Measurements from ENCODE around the gene PPDPF.
"Not testable (repeated sequence)": the region's sequence is repeated elsewhere in the genome, so short reads cannot be mapped to it uniquely, and the experiment has no call there.

PPDPF gene

GRCh38 chr20:63570281-63571086 lies 49.9 kb downstream of the PPDPF start:
- Histone ChIP-seq H3K4me2 (ENCODE audit: low read length) (no peak overlapping the region), H3F3A (ENCODE audit: control insufficient read depth, insufficient read depth) (no peaks in the 10 kb centered on the region), H3K4me1 (ENCODE audit: control insufficient read depth, low read length) (peaks cover 19% of the 10 kb centered on the region), H3K27ac (ENCODE audit: low read depth, low read length) (no peak overlapping the region), H3K9me2 (replicated peaks; ENCODE audit: control insufficient read depth, low read length) (no peaks in the 10 kb centered on the region), H3K4me3 (ENCODE audit: low read length) (no peak overlapping the region), H3K36me3 (ENCODE audit: control insufficient read depth, low read length) (no peaks in the 10 kb centered on the region), H3K27me3 (ENCODE audit: control insufficient read depth, low read length) (peaks cover 36% of the 10 kb centered on the region), H3K79me2 (ENCODE audit: control insufficient read depth, low read length) (no peaks in the 10 kb centered on the region), H3K9me3 (ENCODE audit: control insufficient read depth, insufficient read depth, low read length) (no peaks in the 10 kb centered on the region), H4K20me1 (ENCODE audit: control insufficient read depth, insufficient read depth, low read depth, low read length) (peaks cover 3% of the 10 kb centered on the region; the same call in 1 of the 2 replicates)
- TF ChIP-seq CTCF (IDR thresholded peaks at IDR 0.05; ENCODE audit: low read depth, low read length, poor library complexity, severe bottlenecking) (no peak), EZH2phosphoT487 (IDR thresholded peaks at IDR 0.05; ENCODE audit: borderline replicate concordance, low read length) (no peak)

- not testable (repeated sequence) for H3K9me2 ChIP-seq (replicated peaks; ENCODE audit: control insufficient read depth, low read length); H3K27ac ChIP-seq (ENCODE audit: low read depth, low read length); H3F3A ChIP-seq (ENCODE audit: control insufficient read depth, insufficient read depth); H3K79me2 ChIP-seq (ENCODE audit: control insufficient read depth, low read length); H3K4me2 ChIP-seq (ENCODE audit: low read length); H3K36me3 ChIP-seq (ENCODE audit: control insufficient read depth, low read length); H3K9me3 ChIP-seq (ENCODE audit: control insufficient read depth, insufficient read depth, low read length); H4K20me1 ChIP-seq (ENCODE audit: control insufficient read depth, insufficient read depth, low read depth, low read length); H3K4me3 ChIP-seq (ENCODE audit: low read length)
- Histone ChIP-seq H3K27me3 (ENCODE audit: control insufficient read depth, low read length) (peaks cover 36% of the 10 kb centered on the region), H3K4me1 (ENCODE audit: control insufficient read depth, low read length) (peaks cover 19% of the 10 kb centered on the region)
Measured at GRCh38 chr20:63571087-63571478, 50.5 kb downstream of the PPDPF start.

Measured in DOHH2 (cell line).